RWPE2 (cell line): Measurements from ENCODE around the gene MRPL34.

Experiments used
- ATAC-seq: fragments of 200-7000 bp; cut with Tn5 transposase; 3 replicates; pipeline ENCODE4 v1.9.1; 2021; ENCODE audit warnings: low read depth
- DNase-seq: peaks from one replicate; pipeline ENCODE4 v3.0.0-alpha.2; 2020; ENCODE audit warnings: low spot score
- H3K27ac ChIP-seq: fragments of 450-650 bp; 2 replicates; pipeline ENCODE4 v1.5.1; 2017; ENCODE audit warnings: mild to moderate bottlenecking; ENCODE audit not compliant: poor library complexity, severe bottlenecking
- H3K27me3 ChIP-seq: fragments of 250-450 bp; sonication (Bioruptor Pico); 2 replicates; pipeline ENCODE4 v1.5.1; 2021; ENCODE audit warnings: mild to moderate bottlenecking, moderate library complexity; ENCODE audit not compliant: insufficient read depth, poor library complexity, severe bottlenecking
- H3K36me3 ChIP-seq: fragments of 250-450 bp; sonication (Bioruptor Pico); 2 replicates; pipeline ENCODE4 v1.5.1; 2020; ENCODE audit warnings: low read depth, mild to moderate bottlenecking, moderate library complexity
- H3K4me1 ChIP-seq: fragments of 250-450 bp; sonication (Bioruptor Pico); 2 replicates; pipeline ENCODE4 v1.5.1; 2021; ENCODE audit warnings: mild to moderate bottlenecking, moderate library complexity; ENCODE audit not compliant: insufficient read depth, poor library complexity, severe bottlenecking
- H3K4me3 ChIP-seq: fragments of 250-450 bp; sonication (Bioruptor Pico); 2 replicates; pipeline ENCODE4 v1.5.1; 2021; ENCODE audit warnings: mild to moderate bottlenecking, moderate library complexity; ENCODE audit not compliant: severe bottlenecking
- H3K9me3 ChIP-seq: fragments of 250-450 bp; sonication (Bioruptor Pico); 2 replicates; pipeline ENCODE4 v1.5.1; 2021; ENCODE audit warnings: mild to moderate bottlenecking, moderate library complexity; ENCODE audit not compliant: severe bottlenecking
- TF ChIP-seq, protein P1 (sequence below): fragments of 450-650 bp; IDR thresholded peaks from one replicate; pipeline ENCODE4 v1.5.1; 2017; ENCODE audit warnings: mild to moderate bottlenecking, moderate library complexity; ENCODE audit not compliant: poor library complexity, severe bottlenecking

Gene MRPL34

DNA sequence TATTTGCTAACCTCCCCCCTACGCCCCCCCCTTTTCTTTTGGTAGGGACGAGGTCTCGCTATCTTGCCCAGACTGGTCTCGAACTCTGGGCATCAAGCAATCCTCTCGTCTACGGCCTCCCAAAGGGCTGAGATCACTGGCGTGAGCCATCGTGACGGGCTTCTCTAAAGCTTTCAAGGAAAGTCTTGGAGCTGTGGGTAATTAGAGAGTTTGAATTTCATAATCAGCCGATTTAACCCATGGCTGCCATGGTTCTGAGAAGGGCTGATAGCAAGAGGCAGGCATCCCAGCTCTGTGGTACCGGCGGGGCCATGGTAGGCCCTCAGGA lies 1.8 kb upstream of the MRPL34 start:
- H3K9me3 ChIP-seq, result no peaks in the 10 kb centered on the region
- TF ChIP-seq, protein P1, sequence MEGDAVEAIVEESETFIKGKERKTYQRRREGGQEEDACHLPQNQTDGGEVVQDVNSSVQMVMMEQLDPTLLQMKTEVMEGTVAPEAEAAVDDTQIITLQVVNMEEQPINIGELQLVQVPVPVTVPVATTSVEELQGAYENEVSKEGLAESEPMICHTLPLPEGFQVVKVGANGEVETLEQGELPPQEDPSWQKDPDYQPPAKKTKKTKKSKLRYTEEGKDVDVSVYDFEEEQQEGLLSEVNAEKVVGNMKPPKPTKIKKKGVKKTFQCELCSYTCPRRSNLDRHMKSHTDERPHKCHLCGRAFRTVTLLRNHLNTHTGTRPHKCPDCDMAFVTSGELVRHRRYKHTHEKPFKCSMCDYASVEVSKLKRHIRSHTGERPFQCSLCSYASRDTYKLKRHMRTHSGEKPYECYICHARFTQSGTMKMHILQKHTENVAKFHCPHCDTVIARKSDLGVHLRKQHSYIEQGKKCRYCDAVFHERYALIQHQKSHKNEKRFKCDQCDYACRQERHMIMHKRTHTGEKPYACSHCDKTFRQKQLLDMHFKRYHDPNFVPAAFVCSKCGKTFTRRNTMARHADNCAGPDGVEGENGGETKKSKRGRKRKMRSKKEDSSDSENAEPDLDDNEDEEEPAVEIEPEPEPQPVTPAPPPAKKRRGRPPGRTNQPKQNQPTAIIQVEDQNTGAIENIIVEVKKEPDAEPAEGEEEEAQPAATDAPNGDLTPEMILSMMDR, result no peak
- no peaks in the 10 kb centered on the region for H3K27me3 ChIP-seq
- H3K4me1 ChIP-seq, result peaks cover 3% of the 10 kb centered on the region
- DNase-seq (no peak), ATAC-seq (no peak)
- peak overlapping the region; percentile 73 for H3K27ac ChIP-seq
- no peak overlapping the region for H3K4me3 ChIP-seq
- peaks cover 6% of the 10 kb centered on the region; the same call in 1 of the 2 replicates for H3K36me3 ChIP-seq

DNA sequence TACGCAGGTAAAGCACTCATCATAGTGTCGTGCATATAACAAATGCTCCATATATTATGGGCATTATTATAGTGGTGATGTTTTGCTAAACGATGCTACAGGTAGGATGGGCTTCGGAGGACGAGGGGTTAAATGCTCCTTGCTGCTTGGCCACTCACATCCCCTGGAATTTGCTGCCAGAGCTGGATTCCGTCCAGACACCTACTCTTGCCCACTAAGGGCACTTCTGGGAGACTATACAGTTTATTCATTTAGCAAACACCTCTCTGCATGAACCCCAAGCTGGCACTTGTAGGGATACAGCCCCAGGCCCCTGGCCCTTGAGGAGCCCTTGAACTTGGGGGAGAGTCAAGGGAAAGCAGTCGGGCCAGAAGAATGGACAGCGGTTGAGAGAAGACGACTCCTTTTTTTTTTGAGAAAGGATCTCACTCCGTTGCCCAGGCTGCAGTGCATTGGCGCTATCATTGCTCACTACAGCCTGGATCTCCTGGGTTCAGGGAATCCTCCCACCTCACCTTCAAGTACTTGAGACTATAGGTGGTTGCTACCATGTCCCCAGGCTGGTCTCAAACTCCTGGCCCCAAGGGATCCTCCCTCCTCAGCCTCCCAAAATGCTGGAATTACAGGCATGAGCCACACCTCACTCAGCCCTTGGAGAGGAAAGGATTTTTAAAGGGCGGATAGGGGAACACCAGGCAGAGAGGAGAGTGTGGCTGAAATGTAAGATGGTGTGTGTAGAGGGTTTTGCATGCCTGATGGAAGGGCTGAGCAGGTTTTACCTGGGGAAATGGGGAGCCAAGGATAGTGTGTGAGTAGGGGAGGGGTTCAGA lies 1.1 kb upstream of the MRPL34 start:
- 0 out of 2 replicates have a peak, but pooled peaks cover 3% of the 10 kb centered on the region for H3K36me3 ChIP-seq
- H3K4me3 ChIP-seq, result no peak overlapping the region
- H3K27ac ChIP-seq, result peak overlapping the region; percentile 73

DNA sequence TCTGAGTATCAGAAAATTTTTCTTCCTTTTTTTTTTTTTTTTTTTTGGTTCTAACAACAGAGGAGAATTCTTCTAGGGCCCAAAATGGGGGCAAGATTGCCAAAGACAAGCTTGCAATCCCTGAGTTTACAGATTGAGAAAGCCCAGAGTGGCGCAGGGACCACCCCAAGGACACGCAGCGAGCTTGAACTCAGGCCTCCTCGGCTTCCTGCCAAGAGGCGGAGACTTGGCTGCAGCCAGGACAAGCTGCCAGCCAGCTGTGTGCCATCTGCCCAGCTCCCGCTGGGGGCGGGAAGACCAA lies 506 bp upstream of the MRPL34 start:
- Histone ChIP-seq H3K4me3 (no peak overlapping the region), H3K4me1 (peaks cover 3% of the 10 kb centered on the region), H3K27ac (peak overlapping the region; percentile 73), H3K9me3 (no peaks in the 10 kb centered on the region), H3K27me3 (no peaks in the 10 kb centered on the region), H3K36me3 (0 out of 2 replicates have a peak, but pooled peaks cover 3% of the 10 kb centered on the region)
- ATAC-seq (no peak), DNase-seq (no peak)
- TF ChIP-seq, protein P1, result no peak

More for the DNA sequence above, 1.1 kb upstream of the MRPL34 start:
- TF ChIP-seq, protein P1, result no peak
- Histone ChIP-seq H3K27me3 (no peaks in the 10 kb centered on the region), H3K4me1 (peaks cover 3% of the 10 kb centered on the region), H3K9me3 (no peaks in the 10 kb centered on the region)
- ATAC-seq (no peak), DNase-seq (no peak)

DNA sequence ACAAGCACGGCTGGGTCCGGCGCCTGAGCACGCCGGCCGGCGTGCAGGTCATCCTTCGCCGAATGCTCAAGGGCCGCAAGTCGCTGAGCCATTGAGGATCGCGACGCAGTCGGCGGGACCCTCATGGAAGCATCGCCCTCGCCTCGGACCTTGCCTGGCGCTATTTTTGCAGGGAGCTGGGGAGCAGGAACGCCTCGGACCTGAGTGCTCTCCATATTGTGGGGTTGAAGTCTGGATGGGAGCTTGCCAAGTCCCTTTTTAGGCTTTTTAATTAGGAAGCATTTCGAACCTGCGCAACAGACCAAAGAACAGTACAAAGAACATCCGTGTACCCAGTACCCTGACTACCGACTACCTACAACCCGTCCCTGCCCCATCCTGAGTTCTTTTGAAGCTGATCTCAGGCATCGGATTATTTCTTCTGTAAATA lies 628 bp downstream of the MRPL34 start:
- TF ChIP-seq, protein P1, result no peak
- Histone ChIP-seq H3K27me3 (no peaks in the 10 kb centered on the region), H3K36me3 (0 out of 2 replicates have a peak, but pooled peaks cover 3% of the 10 kb centered on the region), H3K9me3 (no peaks in the 10 kb centered on the region), H3K27ac (peak overlapping the region; percentile 73), H3K4me3 (peak overlapping the region; percentile 79), H3K4me1 (peaks cover 3% of the 10 kb centered on the region)
- no peak for ATAC-seq
- no peak for DNase-seq

DNA sequence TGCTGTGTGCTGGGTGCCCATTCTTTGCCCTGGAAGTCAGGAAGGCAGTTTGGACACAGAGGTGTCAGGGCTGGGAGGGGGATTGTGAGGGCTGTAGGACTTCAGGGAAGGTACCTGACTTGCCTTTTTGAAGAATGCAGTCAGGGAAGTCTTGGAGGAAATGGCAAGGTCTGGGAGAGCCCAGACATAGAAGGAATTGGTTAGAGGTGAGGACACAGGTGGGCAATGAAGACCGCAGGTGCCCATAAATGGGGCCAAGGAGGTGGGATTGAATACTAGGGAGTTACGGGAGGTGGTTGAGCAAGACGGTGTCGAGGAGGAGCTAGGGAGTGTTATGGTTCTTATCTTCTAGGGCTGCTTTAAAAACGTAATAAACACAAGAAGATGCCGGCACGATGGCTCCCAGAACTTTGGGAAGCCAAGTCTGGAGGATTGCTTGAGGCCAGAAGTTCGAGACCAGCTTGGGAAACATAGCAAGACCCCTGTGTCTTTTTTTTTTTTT lies 2.3 kb downstream of the MRPL34 start:
- no peak overlapping the region for H3K4me3 ChIP-seq
- TF ChIP-seq, protein P1, result no peak
- H3K36me3 ChIP-seq, result peaks cover 10% of the 10 kb centered on the region; the same call in 1 of the 2 replicates
- no peaks in the 10 kb centered on the region for H3K9me3 ChIP-seq
- peaks cover 11% of the 10 kb centered on the region for H3K4me1 ChIP-seq
- no peaks in the 10 kb centered on the region for H3K27me3 ChIP-seq
- no peak overlapping the region for H3K27ac ChIP-seq
- ATAC-seq (no peak), DNase-seq (no peak)
